ENCODE results near the gene MELTF.

The MELTF gene

DNA sequence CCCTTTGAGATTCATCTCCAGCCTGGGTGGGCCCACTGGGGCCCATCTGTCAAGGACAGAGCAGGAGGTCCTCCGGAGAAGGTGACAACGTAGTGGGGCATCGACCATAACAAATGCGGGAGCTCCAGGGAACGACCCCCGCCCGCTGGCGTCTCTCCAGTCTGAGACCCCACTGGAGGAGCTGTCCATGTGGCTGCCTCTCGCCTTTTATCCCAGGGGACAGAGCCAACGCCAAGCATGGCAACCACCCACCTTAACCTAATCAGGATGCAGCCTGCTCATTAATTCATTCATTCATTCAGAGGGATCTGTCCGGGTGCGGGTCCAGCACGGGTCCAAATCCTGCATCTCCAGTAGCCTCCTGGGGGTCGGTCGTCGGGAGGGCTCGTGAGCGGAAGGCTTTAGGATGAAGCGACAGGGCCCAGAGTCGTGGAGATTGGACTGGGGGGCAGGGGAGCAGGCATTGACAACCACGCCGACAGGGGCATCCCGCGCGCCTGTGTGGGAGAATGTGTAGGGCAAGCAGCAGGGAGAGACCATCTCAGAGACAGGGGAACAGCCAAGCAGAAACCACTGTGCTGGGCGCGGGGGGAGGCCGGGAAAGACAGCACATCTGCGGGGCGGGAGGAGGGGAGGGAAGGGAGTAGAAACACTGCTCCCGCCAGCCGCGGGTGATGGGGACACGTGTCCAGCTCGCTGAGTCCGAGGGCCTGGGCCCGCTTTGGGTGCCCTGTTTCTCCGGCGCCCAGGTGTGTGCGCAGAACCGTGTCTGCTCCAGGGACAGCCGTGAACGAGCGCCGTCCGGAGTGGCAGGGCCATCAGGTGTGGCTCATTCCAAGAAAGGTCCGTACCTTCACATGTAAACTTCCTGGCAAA lies 62.9 kb downstream of the MELTF start:
- no peak for DNase-seq (ENCODE audit: low read depth)
- no peak overlapping the region for H3K4me3 ChIP-seq (ENCODE audit: low read length)
- TF ChIP-seq, protein P1, sequence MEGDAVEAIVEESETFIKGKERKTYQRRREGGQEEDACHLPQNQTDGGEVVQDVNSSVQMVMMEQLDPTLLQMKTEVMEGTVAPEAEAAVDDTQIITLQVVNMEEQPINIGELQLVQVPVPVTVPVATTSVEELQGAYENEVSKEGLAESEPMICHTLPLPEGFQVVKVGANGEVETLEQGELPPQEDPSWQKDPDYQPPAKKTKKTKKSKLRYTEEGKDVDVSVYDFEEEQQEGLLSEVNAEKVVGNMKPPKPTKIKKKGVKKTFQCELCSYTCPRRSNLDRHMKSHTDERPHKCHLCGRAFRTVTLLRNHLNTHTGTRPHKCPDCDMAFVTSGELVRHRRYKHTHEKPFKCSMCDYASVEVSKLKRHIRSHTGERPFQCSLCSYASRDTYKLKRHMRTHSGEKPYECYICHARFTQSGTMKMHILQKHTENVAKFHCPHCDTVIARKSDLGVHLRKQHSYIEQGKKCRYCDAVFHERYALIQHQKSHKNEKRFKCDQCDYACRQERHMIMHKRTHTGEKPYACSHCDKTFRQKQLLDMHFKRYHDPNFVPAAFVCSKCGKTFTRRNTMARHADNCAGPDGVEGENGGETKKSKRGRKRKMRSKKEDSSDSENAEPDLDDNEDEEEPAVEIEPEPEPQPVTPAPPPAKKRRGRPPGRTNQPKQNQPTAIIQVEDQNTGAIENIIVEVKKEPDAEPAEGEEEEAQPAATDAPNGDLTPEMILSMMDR (conservative IDR thresholded peaks at IDR 0.05; ENCODE audit: low read length) = no peak

DNA sequence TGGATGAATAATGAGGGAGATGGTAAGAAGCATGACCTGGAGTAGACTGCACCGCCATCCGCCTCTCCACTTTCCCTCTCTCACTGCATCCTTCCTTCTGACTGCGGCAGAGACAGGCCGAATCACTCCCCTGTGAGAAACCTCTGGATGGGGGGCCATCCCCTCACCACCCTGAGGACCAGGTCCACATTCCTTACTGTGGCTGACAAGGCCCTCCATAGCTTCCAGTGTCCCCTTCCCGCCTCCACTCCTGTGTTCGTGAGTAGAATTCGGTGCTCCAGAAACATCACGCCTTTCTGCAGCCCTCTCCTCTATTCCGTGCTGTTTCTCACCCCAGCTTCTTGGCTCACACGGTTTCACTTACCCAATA lies 63.8 kb downstream of the MELTF start:
- DNase-seq (ENCODE audit: low read depth) = no peak
- TF ChIP-seq, protein P1 (conservative IDR thresholded peaks at IDR 0.05; ENCODE audit: low read length) = no peak
- no peak overlapping the region for H3K4me3 ChIP-seq (ENCODE audit: low read length)

DNA sequence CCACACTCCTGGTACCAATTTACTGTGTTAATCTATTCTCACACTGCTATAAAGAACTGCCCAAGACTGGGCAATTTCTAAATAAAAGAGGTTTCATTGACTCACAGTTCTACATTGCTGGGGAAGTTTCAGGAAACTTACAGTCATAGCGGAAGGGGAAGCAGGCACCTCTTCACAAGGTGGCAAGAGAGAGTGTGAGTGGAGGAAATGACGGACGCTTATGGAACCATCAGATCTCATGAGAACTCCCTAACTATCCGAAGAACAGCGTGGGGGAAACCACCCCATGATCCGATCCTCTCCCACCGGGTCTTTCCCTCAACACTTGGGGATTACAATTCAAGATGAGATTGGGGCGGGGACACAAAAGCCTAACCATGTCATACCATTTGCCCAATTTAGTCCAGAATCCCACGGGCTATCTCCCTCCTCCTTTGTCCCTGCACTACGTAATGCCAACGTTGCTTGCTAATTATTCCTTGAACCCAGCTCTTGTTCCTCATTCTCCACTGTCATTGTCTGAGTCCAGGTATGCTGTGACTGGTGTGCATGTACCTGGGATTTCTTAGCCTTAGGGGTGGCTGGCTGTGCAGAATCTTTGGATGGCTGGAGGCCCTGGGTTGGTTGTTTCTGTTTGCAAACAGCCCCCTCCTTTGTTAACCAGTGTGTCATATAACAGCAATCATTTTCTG lies 64.4 kb downstream of the MELTF start:
- DNase-seq (ENCODE audit: low read depth) = no peak
- TF ChIP-seq, protein P1 (conservative IDR thresholded peaks at IDR 0.05; ENCODE audit: low read length) = no peak
- no peak overlapping the region for H3K4me3 ChIP-seq (ENCODE audit: low read length)

- TF ChIP-seq, protein P1 (conservative IDR thresholded peaks at IDR 0.05; ENCODE audit: low read length) = no peak
These were observed 66.0 kb downstream of the MELTF start for GRCh38 chr3:196963631-196963953.

GRCh38 chr3:196962930-196963630 lies 66.5 kb downstream of the MELTF start:
- TF ChIP-seq, protein P1 (conservative IDR thresholded peaks at IDR 0.05; ENCODE audit: low read length) = no peak
- no peak overlapping the region for H3K4me3 ChIP-seq (ENCODE audit: low read length)
- DNase-seq (ENCODE audit: low read depth) = no peak

More at GRCh38 chr3:196963631-196963953, 66.0 kb downstream of the MELTF start:
- H3K4me3 ChIP-seq (ENCODE audit: low read length) = no peak overlapping the region
- no peak for DNase-seq (ENCODE audit: low read depth)

- TF ChIP-seq, protein P1 (conservative IDR thresholded peaks at IDR 0.05; ENCODE audit: low read length) = no peak
- DNase-seq (ENCODE audit: low read depth) = no peak
- no peak overlapping the region for H3K4me3 ChIP-seq (ENCODE audit: low read length)
These were observed 67.3 kb downstream of the MELTF start for GRCh38 chr3:196962108-196962929.

All from AG10803 (cell line).